ENCODE data around the gene PLCG2.
"Not testable (repeated sequence)": the region's sequence is repeated elsewhere in the genome, so short reads cannot be mapped to it uniquely, and the experiment has no call there.

Gene PLCG2

GRCh38 chr16:81850197-81850944 is 71.3 kb downstream of the PLCG2 start:
- DNase-seq: no peak

GRCh38 chr16:81852347-81852746 is 73.3 kb downstream of the PLCG2 start:
- no peak for DNase-seq

GRCh38 chr16:81855552-81856153 is 76.6 kb downstream of the PLCG2 start:
- no peak for DNase-seq

GRCh38 chr16:81860287-81861266 is 81.5 kb downstream of the PLCG2 start:
- DNase-seq: no peak

GRCh38 chr16:81861503-81861902 is 82.4 kb downstream of the PLCG2 start:
- no peak for DNase-seq

GRCh38 chr16:81861915-81862314 is 82.8 kb downstream of the PLCG2 start:
- DNase-seq: no peak

GRCh38 chr16:81863630-81864352 is 84.7 kb downstream of the PLCG2 start:
- DNase-seq: no peak

GRCh38 chr16:81864646-81865382 is 85.7 kb downstream of the PLCG2 start:
- no peak for DNase-seq

- no peak for DNase-seq
Observed at GRCh38 chr16:81866820-81867440, 87.8 kb downstream of the PLCG2 start.

- no peak for DNase-seq
Observed at GRCh38 chr16:81868057-81868748, 89.1 kb downstream of the PLCG2 start.

- DNase-seq: no peak
Observed at GRCh38 chr16:81869326-81869725, 90.2 kb downstream of the PLCG2 start.

GRCh38 chr16:81873206-81873605 is 94.1 kb downstream of the PLCG2 start:
- no peak for DNase-seq

- peak; percentile 25 for DNase-seq
Observed at GRCh38 chr16:81873843-81874752, 95.0 kb downstream of the PLCG2 start.

- DNase-seq: no peak
Observed at GRCh38 chr16:81875461-81875860, 96.4 kb downstream of the PLCG2 start.

- DNase-seq: no peak
Observed at GRCh38 chr16:81876273-81876900, 97.3 kb downstream of the PLCG2 start.

GRCh38 chr16:81877490-81877889 is 98.4 kb downstream of the PLCG2 start:
- not testable (repeated sequence) for DNase-seq

- DNase-seq: no peak
Observed at GRCh38 chr16:81878529-81878928, 99.4 kb downstream of the PLCG2 start.

GRCh38 chr16:81879625-81880024 is 100.5 kb downstream of the PLCG2 start:
- DNase-seq: no peak

- no peak for DNase-seq
Observed at GRCh38 chr16:81880816-81881215, 101.7 kb downstream of the PLCG2 start.
